ENCODE measurements around the gene CASP9.

The CASP9 gene

DNA sequence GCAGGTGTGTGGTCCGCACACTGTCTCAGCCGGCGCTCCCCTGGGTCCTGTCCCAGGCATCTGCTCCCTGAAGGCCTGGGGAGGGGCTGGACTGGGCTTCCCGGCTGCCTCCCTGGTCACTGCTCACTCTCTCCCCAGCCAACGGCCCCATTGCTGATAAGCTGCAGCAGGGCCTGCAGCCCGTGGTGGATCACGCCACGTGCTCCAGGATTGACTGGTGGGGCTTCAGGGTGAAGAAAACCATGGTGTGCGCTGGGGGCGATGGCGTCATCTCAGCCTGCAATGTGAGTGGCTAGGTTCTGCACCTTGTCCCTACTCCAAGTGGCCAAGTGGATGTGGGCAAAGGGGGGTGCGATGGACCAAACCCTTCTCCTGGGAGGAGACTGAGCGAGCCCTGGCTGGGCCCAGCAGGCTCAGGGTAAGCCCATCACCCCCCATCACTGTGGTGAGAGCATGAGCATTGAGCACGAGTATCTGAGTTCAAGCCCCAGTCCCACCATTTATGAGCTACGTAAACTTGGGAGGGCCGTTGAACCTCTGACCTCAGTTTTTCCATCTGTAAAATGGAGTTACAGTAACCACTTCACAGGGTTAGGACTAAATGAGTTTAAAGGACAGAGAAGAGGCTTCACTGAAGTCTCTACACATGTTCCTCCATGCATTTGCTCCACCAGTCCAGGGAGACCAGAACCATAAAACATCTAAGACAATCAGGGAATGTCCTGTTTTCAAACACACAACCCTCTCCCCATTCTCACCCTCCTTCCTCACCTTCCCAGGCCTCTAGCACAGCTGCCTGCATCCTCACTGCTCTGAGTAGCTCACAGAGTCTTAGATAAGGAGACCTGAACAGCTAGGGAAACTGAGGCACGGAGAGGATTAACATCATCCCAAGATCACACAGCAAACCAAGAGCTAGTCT is 79.3 kb downstream of the CASP9 start:
- no peak for DNase-seq

GRCh38 chr1:15443281-15443680 is 80.7 kb downstream of the CASP9 start:
- no peak for DNase-seq

GRCh38 chr1:15442759-15443158 is 81.3 kb downstream of the CASP9 start:
- no peak for DNase-seq

GRCh38 chr1:15442119-15442518 is 81.9 kb downstream of the CASP9 start:
- no peak for DNase-seq
